GM18505 (cell line): Measurements from ENCODE around the gene IL31.

Source experiments
- ATAC-seq: cut with Tn5 transposase; IDR thresholded peaks from one replicate; pipeline ENCODE4 v1.9.1; 2021; ENCODE audit not compliant: unreplicated experiment
- POLR2A ChIP-seq: IDR thresholded peaks from 4 replicates; pipeline ENCODE4 v1.6.1; 2011; ENCODE audit warnings: borderline replicate concordance; ENCODE audit not compliant: insufficient read depth, insufficient read length; ENCODE audit errors: extremely low read depth

The IL31 gene

GRCh38 chr12:122202017-122202416 is 28.0 kb upstream of the IL31 start:
- TF ChIP-seq POLR2A = no peak
- ATAC-seq = no peak

- ATAC-seq = no peak
- TF ChIP-seq POLR2A = no peak
These were observed 27.4 kb upstream of the IL31 start for GRCh38 chr12:122201381-122201780.

DNA sequence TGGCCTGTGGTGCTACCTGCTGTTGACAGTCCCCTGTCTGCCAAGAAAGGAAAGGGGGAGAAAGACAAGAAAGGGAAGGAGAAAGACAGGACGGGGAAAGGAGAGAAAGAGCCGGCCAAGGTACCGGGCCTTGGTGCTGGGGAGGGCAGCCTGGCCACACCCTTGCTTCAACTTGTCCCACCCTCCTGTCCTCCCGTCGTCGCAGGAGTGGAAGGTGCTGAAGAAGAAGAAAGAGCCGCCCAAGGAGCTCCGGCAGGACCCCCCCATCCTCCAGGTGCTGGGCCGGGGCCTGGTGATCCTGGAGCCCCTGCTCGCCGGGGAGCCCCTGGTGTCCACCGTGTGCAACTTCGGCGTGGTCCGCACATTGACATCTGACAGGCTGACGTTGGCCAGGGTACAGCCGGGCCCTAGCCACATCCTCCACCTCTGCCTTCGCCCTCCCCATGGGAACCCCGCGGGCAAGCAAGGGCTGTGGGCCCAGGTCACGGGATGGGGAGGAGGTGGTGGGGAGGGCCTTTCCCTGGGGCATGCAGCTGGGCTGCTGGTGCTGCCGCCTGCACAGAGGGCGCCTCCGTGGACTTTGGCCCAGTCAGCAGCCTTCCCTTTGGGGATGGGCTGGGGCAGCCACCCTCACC is 26.6 kb upstream of the IL31 start:
- TF ChIP-seq POLR2A = no peak
- ATAC-seq = no peak

- no peak for TF ChIP-seq POLR2A
- no peak for ATAC-seq
These were observed 25.7 kb upstream of the IL31 start for GRCh38 chr12:122199484-122200355.

GRCh38 chr12:122197612-122197966 is 23.6 kb upstream of the IL31 start:
- no peak for TF ChIP-seq POLR2A
- ATAC-seq = no peak

GRCh38 chr12:122195405-122195804 is 21.4 kb upstream of the IL31 start:
- no peak for TF ChIP-seq POLR2A
- no peak for ATAC-seq

- no peak for TF ChIP-seq POLR2A
- ATAC-seq = no peak
These were observed 20.8 kb upstream of the IL31 start for GRCh38 chr12:122194804-122195203.

GRCh38 chr12:122192441-122192840 is 18.4 kb upstream of the IL31 start:
- TF ChIP-seq POLR2A = no peak
- no peak for ATAC-seq

GRCh38 chr12:122190842-122191668 is 17.0 kb upstream of the IL31 start:
- TF ChIP-seq POLR2A = no peak
- no peak for ATAC-seq

DNA sequence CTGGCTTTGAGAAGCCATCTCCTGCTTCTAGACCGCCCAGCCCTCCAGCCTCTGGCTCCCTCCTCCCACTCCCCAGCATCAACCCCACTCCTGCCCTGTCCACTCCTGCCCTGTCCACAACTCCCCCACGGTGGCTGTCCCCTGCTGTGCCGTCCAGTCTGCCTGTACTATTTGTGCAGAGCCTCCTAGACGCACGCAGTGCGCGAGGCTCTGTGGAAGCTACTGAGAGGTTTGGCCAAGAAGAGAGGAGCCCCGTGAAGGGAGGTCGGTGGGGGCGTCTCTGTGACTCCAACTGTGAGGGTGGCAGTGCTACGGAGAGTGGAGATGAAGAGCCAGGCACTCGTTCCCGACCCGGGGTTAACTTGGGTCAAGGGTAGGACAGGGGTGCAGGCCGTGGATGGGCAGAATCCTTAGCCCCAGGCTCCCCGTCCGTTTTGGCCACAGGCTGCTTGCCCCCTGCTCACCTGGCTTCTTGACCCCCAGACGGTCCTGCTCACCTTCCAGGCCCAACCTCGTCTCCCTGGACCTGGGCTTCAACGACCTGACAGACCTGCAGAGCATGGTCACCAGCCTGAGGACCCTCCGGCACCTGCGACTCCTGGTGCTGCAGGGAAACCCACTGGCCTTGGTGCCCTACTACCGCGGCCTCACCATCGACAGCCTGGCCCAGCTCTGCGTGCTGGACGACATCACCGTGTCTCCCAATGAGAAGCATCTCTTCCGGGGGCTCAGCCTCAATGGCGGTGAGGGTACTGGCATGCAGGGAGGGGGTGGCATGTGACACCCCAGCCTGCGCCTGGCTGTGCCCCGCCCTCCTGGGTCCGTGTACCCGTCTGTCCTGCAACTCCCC is 15.8 kb upstream of the IL31 start:
- no peak for TF ChIP-seq POLR2A

GRCh38 chr12:122187466-122187865 is 13.4 kb upstream of the IL31 start:
- TF ChIP-seq POLR2A = no peak

More for the DNA sequence above, 15.8 kb upstream of the IL31 start:
- ATAC-seq = no peak

DNA sequence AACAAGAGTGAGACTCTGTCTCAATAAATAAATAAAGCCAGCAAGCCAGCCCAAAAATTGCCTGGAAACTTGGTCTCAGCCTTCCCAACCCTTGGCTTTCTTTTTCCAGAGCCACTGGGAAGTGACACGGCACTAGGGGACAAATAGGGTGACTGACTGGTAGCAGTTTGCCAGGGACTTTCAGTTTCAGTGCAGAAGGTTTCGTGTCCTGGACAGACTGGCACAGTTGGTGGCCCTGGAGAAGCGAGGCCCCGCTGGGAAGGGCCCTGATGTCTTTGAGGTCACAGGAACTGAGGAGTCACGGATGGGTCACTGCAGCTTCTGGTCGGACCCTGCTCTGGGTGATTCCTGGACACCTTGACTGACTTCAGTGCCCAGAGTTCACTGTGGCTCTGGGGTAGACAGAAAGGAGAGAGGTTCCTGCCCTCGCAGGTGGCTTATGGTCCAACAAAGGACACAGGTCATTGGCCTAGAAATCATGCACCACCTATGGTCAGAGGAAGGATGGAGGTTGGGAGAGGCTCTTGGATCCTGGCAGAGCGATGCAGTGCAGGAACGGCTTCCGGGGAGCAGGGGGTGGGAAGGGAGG is 11.6 kb upstream of the IL31 start:
- ATAC-seq = no peak

More at GRCh38 chr12:122187466-122187865, 13.4 kb upstream of the IL31 start:
- no peak for ATAC-seq

More for the DNA sequence above, 11.6 kb upstream of the IL31 start:
- no peak for TF ChIP-seq POLR2A
